GM21529 (cell line): ENCODE measurements around the gene CAPN10.
"Not testable (repeated sequence)": the region's sequence is repeated elsewhere in the genome, so short reads cannot be mapped to it uniquely, and the experiment has no call there.

Source experiments
- ATAC-seq: cut with Tn5 transposase; IDR thresholded peaks from one replicate; pipeline ENCODE4 v1.9.1; 2021; ENCODE audit not compliant: unreplicated experiment

Gene CAPN10

GRCh38 chr2:240586198-240586918 lies at the start of gene CAPN10:
Gene CAPN10, plus strand, starts transcription at chr2:240586734. Its CDS starts 178 bp downstream, at chr2:240586912.
- ATAC-seq: peak; percentile 55

GRCh38 chr2:240538031-240538780 lies 48.3 kb upstream of the CAPN10 start:
- no peak for ATAC-seq

GRCh38 chr2:240539101-240539500 lies 47.4 kb upstream of the CAPN10 start:
- ATAC-seq: not testable (repeated sequence)

GRCh38 chr2:240539906-240540305 lies 46.6 kb upstream of the CAPN10 start:
- ATAC-seq: no peak

- no peak for ATAC-seq
Observed at GRCh38 chr2:240551288-240551687, 35.2 kb upstream of the CAPN10 start.

GRCh38 chr2:240551811-240552210 lies 34.7 kb upstream of the CAPN10 start:
- ATAC-seq: no peak

- ATAC-seq: no peak
Observed at GRCh38 chr2:240553956-240554480, 32.5 kb upstream of the CAPN10 start.

- ATAC-seq: no peak
Observed at GRCh38 chr2:240554767-240555493, 31.6 kb upstream of the CAPN10 start.

- no peak for ATAC-seq
Observed at GRCh38 chr2:240555541-240556250, 30.8 kb upstream of the CAPN10 start.

- no peak for ATAC-seq
Observed at GRCh38 chr2:240556553-240557100, 29.9 kb upstream of the CAPN10 start.

GRCh38 chr2:240557101-240557751 lies 29.3 kb upstream of the CAPN10 start:
- no peak for ATAC-seq

GRCh38 chr2:240557808-240558207 lies 28.7 kb upstream of the CAPN10 start, which contains the start of gene ANKMY1:
Gene ANKMY1, minus strand, starts transcription at chr2:240557988. Its CDS starts 653 bp downstream, at chr2:240557335.
- no peak for ATAC-seq

- ATAC-seq: no peak
Observed at GRCh38 chr2:240558236-240558761, 28.2 kb upstream of the CAPN10 start.

GRCh38 chr2:240559286-240559685 lies 27.2 kb upstream of the CAPN10 start:
- ATAC-seq: no peak

- ATAC-seq: peak; percentile 63
Observed at GRCh38 chr2:240560084-240560479, 26.5 kb upstream of the CAPN10 start, which contains the start of gene DUSP28. Gene DUSP28, plus strand, starts transcription at chr2:240560357. Its CDS starts 328 bp downstream, at chr2:240560685.

GRCh38 chr2:240560480-240561324 lies 25.8 kb upstream of the CAPN10 start:
- peak; percentile 48 for ATAC-seq

- no peak for ATAC-seq
Observed at GRCh38 chr2:240561325-240561971, 25.1 kb upstream of the CAPN10 start.

- ATAC-seq: not testable (repeated sequence)
Observed at GRCh38 chr2:240563231-240563630, 23.3 kb upstream of the CAPN10 start.
